GM18520 (cell line): ENCODE measurements around the gene TIE1.

Experiments
- ATAC-seq: cut with Tn5 transposase; IDR thresholded peaks from one replicate; pipeline ENCODE4 v1.9.1; 2021; ENCODE audit not compliant: unreplicated experiment

TIE1 gene

DNA sequence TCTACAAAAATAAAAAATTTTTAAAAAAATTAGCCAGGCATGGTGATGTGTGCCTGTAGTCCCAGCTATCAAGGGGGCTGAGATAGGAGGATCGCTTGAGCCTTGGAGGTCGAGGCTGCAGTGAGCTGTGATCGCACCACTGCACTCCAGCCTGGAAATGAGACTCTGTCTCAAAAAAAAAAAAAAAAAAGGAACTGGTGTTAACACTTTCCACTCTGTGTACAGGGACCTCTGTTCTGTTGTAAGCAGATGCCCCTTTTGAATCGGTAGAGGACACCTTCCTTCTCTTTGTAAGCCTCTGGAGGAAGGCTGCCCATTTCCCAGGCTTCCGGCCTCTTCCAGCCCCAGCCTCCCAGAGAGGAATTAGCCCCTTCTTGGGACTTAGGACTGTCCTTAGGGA is 8.1 kb upstream of the TIE1 start:
- ATAC-seq, result no peak

DNA sequence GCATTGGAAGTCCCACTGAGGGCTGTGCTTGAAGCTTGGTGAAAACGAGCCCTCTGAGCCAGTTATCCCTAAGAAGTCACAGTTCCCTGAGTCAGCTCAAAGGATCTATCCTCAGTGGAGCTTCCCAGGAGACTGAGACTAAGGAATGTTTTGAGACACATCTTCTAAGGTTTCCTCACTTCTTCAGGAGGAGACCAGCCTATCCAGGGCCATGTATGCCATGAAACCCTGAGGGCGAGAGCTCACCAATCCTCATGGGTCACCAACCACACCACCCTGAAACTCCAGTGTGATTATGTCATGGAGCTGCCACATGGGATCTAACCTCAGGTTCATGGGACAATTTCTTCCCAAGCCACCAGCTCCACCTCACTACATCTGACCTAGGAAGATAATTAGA is 7.6 kb upstream of the TIE1 start:
- ATAC-seq, result no peak

DNA sequence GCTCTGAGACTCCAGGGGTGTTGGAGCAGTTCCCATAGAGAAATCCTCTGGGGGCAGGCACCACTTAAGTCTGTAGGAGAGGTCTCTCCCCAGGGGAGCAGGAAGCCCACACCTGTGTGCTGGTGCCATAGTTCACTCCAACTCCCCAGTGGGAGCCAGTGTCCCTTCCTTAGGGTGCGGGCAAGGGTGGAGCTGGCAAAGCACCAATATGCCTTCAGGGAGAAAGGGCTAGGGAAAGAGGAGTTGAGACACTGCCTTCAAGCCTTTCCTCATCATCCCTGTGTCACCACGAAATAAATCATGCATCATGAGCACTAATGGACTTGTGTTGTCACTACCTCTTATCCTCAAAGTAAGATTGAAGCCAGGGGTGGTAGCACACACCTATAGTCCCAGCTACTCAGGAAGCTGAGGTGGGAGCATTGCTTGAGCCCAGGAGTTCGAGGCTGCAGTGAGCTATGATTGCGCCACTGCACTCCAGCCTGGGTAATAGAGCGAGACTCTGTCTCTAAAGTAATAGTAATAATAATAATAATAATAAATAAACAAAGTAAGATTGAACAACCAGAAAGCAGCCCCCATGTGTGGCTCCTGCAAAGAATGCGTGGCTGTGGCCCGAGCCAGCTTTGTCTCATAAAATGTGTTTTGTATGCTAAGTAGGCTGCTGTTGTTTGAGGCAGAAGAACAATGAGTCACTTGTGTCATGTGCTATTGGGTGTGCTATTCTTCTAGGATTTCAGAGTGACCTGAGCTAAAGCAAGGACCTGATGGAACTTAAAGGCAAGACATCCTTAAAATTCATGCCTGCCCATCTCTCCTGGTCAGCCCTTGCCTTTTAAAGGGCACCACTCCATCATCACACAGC is 6.7 kb upstream of the TIE1 start:
- ATAC-seq, result no peak

DNA sequence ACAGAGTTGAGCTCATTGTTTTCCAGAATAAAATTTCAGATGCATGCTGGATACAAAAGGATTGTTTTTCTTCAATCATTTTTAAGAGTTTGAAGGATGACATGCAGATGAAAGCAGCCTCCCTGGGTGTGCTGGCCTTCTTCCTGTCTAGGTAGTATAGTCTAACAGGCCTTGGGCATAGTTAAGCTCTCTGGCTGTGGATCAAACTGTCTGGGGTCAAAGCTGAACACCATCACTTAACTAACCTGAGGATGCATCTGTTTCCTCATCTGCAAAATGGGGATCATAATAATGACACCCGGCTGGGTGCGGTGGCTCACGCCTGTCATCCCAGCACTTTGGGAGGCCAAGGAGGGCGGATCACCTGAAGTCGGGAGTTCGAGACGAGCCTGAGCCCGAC is 6.0 kb upstream of the TIE1 start:
- no peak for ATAC-seq

DNA sequence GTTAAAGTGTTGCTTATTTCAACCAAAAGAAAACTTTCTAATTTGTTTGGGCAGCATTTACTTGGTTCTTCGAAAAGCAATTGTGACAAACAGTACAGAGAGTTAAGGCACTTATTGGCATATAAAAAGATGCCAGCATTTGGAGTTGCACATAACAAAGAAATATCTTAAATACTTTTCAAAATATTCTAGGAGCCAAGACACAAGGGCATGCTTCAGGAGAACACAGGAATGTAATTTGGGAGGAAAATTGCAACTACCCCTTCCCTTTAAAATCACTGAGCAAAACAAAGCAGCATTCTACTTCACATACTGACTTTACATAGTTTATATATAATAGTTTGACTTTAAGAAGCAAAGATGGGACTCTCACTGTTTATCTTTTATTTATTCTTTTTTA is 4.6 kb upstream of the TIE1 start:
- no peak for ATAC-seq

DNA sequence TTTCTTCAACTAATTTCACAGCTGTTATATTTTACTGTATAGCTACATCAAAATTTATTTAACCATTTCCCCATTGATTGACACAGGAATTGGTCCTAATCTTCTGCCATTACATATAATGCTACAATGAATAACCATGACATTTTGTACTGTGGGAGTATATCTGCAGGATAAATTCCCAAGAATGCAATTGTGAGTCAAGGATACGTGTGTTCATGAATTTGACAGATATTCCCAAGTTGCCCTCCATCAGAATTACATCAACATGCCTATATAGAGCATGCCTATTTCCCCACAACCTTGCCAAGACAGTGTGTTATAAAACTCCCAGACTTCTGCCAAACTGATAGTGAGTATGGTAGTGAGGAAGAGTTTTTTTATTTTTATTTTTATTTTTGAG is 2.7 kb upstream of the TIE1 start:
- ATAC-seq, result no peak

DNA sequence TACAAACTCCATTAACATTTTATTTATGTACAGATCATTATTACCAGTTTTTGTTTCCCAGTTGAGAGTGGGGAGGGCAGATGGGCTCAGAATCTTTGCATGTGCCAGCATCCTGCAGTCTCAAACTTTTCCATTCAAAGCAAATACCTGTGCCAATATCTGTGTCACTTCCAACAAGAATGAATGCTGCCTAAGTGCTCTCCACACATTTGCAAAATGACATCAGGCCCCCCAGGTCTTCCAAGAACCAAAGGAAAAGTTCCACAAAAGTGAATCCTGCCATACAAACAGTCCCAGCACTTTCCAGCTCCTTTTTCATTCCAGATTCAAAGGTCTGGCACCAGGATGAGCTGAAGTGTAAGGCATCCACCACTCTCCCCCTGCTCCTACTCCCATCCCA is 1.7 kb upstream of the TIE1 start:
- ATAC-seq, result no peak

DNA sequence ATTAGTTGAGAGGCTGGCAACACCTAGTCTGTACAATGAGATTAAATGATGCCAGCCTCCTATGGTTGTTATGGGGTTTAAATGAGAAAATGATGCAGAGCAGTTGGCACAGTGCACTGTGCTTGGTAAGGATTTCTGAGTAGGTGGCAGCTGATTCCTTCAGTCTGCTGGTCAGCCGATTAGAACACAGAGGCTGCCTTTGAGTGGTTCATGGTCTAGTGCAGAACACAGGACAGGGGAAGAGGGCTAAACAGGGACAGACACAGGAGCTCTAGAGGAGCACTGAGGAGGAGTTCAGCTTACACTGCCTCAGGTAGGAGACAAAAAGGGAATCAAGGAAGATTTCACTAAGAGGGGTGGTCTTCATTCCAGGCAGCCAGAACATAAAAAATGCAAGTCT is 1.4 kb downstream of the TIE1 start:
- no peak for ATAC-seq

DNA sequence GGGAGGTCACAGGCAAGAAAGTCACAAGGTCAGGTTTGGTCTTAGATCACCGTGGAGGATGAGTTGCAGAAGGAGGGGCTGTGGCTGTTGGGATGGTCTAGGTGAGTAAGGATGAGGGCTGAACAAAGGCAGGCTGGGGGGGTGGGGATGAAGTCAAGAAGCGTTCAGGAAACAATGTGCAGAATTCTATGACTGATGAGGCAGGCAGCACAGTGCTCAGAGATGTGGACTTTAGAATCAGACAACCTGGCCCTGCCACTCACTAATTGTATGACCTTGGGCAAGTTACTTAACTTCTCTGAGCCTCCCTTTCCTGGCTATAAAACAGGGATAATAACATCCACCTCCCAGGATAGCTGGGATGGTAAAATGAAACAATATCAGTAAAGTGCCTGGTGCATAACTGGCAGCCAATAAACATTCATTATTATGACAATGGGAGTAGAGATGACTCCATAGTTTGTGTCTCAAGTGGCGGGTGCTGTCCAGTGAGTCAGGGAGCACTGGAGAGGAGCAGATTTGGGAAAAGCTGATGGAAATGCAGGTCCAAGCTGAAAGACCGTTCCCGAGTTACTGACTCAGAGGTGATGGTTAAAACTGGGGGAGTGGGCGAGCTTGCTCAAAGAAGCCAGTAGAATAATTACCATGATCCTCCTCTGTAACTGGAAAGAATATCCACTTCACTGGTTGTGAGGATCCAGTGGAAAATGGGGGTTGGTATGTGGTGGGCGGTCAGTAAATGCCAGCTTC is 2.1 kb downstream of the TIE1 start:
- no peak for ATAC-seq

DNA sequence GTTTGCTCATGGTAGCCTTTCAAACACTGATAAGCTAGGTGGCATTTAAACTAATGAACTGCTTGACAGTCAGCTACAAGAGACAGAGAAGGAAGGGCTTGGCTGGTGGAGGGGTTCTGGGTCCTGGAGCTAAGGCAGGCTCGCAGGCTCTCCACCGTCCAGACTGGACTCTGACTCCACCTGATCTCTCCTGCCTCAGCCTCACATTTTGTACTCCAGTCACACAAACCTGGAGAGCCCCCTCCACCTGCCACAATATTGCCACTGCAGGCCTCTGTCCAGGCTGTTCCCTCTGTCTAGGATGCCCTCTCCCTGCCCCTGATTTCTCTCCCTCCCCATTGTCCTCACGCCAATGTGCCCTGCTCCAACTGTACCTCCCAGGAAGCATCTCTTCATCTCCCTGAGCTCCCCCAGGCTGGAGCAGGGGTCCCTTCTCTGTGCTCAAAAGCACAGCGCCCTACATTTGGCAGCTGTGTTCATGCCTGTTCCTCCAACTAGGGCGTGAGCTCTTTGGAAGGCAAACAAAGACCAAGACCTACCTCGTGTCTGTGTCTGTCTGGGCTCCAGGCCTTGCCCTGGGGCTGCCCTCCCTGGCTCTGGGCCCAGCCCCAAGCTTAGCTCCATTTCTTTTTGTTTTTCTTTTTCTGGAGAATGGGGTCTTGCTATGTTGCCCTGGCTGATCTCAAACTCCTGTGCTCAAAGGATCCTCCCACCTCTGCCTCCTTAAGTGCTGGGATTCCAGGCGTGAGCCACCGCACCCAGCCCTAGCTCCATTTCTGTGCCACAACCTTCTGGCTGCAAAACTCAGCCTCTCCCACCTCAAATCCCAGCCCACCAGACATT is 2.9 kb downstream of the TIE1 start:
- ATAC-seq, result no peak

DNA sequence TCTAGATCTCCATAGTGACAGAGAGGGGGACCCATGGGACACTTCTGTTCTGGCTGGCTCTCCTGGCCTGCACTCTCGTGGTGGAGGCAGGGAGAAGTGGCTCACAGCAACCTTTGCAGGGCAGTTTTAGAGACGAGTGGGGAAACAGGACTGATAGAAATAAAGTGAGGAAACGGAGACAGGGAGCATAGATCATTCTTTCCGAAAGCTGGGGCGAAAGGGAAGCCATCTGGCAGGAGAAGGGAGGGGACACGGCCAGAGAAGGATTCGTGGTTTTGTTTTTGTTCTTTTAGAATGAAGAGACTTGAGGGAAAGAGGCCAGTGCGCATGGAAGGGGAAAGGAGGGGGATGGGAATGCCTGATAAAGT is 3.5 kb downstream of the TIE1 start:
- ATAC-seq, result no peak

DNA sequence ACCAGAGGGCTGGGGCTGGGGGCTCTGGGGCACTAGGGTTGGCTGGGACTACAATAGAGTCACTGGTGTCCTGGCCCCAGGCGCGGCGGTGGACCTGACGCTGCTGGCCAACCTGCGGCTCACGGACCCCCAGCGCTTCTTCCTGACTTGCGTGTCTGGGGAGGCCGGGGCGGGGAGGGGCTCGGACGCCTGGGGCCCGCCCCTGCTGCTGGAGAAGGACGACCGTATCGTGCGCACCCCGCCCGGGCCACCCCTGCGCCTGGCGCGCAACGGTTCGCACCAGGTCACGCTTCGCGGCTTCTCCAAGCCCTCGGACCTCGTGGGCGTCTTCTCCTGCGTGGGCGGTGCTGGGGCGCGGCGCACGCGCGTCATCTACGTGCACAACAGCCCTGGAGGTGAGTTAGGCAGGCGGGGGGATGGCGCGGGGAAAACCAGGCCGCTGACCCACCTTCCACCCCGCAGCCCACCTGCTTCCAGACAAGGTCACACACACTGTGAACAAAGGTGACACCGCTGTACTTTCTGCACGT is 4.1 kb downstream of the TIE1 start:
- no peak for ATAC-seq

DNA sequence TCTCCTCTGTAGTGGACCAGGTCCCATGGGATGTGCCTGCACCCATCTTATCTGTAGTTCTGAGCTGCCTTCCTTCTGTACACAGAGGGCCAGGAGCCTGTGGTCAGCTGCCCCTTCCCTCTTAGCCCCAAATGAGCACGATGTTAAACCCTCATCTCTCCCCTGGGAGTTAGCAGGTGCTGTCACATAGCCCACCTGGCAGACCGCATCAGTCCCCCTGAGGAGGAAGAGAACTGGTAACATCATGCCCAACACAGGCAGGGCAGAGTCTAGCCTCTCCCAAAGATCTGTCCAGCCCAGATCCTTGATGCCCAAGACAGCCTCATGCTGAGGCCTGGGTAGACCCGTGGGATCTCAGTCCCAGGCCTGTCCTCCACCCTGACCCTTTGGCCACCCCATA is 4.7 kb downstream of the TIE1 start:
- no peak for ATAC-seq

DNA sequence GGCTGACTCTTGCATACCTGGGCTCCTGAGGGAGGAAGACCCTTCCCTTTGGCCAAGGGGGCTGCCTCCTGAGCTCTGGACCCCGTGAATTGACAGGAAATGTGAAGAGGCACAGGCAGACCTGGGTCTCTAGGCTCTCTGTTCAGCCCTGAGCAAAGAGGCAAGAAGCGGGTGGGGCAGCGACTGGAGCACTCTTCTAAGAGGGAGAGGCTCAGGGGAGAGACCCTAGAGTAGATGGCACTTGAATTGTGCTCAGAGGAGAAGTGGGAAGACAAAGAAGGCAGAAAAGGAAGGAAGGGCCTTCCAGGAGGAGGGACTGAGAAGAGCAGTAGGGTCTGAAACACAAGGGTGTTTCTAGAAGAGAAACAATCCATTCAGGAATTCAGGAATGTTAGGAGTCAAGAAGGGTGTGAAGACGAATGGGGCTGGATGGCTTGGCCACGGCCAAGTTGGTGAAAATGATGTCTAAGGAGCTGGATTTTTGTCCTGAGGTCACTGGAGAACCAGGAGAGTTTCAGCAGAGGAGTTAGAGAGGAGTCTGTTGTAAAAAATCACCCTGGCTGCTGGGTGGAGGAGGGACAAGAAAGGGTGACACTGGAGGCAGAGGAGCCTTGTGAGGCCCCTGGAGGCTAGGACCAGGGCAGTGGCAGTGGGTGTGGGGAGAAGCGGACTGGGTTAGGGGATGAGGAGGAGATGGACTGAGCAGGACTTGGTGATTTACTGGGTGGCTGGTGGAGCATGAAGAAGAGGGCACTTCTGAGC is 5.3 kb downstream of the TIE1 start:
- ATAC-seq, result no peak

DNA sequence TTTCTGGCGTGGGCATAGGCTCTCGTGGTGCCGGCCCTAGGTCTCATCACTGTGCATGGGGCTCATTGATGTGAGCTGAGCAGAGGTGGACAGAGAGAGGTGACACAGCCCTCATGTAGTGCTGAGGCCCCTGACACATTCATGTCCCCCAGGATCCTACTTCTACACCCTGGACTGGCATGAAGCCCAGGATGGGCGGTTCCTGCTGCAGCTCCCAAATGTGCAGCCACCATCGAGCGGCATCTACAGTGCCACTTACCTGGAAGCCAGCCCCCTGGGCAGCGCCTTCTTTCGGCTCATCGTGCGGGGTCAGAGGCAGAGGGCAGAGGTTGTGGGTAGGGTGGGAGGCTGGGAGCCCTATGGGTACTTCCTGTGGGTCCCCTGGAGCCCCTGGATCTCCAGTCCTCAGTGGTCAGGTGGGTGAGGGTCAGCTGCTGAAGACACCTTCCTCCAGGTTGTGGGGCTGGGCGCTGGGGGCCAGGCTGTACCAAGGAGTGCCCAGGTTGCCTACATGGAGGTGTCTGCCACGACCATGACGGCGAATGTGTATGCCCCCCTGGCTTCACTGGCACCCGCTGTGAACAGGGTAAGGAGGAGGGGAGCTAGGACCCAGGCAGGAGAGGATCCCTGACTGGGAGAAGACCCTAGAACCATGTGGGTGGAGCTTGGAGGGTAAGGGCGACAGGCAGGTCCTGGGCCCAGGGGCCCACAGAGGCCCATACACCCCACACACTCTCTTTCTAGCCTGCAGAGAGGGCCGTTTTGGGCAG is 6.1 kb downstream of the TIE1 start:
- ATAC-seq, result no peak

DNA sequence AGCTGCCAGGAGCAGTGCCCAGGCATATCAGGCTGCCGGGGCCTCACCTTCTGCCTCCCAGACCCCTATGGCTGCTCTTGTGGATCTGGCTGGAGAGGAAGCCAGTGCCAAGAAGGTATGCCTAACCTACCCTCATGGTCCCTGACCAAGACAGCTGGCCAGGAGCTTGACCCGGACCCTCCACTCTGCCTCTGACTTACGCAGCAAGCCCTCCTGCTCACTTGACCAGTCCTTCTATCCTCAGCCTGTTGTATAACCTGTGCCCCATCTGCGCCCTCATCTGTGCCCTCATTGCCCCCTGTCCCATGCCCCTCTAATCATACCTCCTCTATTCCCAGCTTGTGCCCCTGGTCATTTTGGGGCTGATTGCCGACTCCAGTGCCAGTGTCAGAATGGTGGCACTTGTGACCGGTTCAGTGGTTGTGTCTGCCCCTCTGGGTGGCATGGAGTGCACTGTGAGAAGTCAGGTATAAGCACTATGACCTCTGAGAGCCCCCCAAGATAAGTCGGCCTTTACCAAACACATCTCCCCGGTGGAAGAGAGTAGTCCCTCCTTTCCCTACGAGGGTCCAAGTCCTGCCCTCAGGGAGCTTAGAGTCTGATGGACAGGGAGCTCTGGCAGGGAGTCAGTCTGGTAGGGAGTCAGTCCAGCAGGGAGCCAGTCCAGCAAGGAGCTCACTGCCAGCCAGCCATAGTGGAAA is 6.8 kb downstream of the TIE1 start:
- no peak for ATAC-seq

DNA sequence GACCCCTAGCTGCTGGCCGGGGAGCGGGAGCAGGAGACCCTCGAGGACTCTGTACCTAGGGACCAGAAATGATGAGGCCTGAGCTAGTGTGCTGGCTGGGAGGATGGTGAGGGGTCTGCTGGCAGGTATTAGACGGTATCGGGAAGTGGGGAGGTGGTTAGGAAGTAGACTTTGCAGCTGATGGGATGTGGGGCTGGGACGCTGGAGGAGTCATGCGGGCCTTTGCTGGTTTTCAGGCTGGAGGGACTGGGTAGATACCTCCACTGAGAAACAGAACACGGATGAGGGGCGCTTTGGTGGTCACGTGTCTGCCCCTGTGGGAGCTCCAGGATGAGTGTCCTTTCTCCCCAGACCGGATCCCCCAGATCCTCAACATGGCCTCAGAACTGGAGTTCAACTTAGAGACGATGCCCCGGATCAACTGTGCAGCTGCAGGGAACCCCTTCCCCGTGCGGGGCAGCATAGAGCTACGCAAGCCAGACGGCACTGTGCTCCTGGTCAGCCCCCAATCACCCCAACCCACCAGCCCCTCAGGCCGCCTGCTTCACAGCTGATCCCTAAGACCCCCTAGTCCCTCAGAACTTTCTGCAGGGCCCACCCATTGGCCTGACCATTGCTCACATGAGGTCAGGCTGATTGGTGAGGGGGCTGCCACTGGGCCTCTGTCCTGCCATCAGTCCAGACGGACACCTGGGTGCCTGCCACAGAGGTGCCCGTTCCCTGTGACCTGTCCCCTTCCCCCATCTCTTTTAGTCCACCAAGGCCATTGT is 8.0 kb downstream of the TIE1 start:
- ATAC-seq, result no peak

DNA sequence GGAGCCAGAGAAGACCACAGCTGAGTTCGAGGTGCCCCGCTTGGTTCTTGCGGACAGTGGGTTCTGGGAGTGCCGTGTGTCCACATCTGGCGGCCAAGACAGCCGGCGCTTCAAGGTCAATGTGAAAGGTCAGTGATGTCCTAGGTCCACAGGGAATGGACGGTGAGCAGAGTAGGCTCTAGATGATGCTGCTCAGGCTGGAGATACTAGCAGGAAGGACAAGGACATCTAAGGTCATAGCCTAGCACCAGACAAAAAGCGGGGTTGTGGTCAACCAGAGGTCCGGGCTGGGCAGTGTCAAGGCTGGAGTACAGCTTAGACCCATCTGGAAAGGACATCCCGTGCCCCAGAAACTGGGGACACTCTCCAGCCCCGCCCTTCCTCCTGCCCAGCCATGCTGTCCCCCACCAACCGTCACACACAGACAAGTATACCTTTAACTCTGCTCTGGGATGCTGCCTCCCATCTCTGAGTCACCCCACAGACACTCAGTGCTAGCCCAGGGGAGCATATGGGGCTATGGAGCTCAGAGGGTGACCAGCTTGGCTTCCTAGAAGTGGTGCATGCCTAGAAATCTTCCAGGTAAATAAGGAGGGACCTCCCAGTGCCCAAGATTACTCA is 8.7 kb downstream of the TIE1 start:
- no peak for ATAC-seq
